ENCODE measurements around the gene AFDN. TPM values are rescaled to one million over a fixed set of nuclear protein-coding genes. Genes with fewer than 3 reads are reported as not detected.

The AFDN gene
- total and polyA plus RNA-seq, 8 donors = 137 to 422 (median 284) TPM

GRCh38 chr6:167949121-167949684 is 122.5 kb downstream of the AFDN start:
- DNase-seq (no peak), ATAC-seq (no peak)
- Histone ChIP-seq H3K9me3 (no peaks in the 10 kb centered on the region), H3K4me1 (no peaks in the 10 kb centered on the region), H3K27me3 (no peaks in the 10 kb centered on the region), H3K27ac (no peak overlapping the region), H3K4me3 (no peak overlapping the region), H3K36me3 (peaks cover 0 to 81% of the 10 kb centered on the region in 2 donors)
- intact Hi-C loops (cut with DNase I) = no loop called here
- no peak for TF ChIP-seq CTCF (IDR thresholded peaks at IDR 0.05)

GRCh38 chr6:167951781-167952511 is 125.2 kb downstream of the AFDN start:
- no peak overlapping the region for H3K27ac ChIP-seq
- DNase-seq (no peak), ATAC-seq (no peak)
- no peak overlapping the region for H3K4me3 ChIP-seq
- no peaks in the 10 kb centered on the region for H3K27me3 ChIP-seq
- no peaks in the 10 kb centered on the region for H3K9me3 ChIP-seq
- intact Hi-C loops (cut with DNase I) = no loop called here
- H3K36me3 ChIP-seq = peaks cover 0 to 58% of the 10 kb centered on the region in 2 donors
- no peak for TF ChIP-seq CTCF (IDR thresholded peaks at IDR 0.05)
- H3K4me1 ChIP-seq = no peaks in the 10 kb centered on the region

- no peaks in the 10 kb centered on the region for H3K27me3 ChIP-seq
- H3K27ac ChIP-seq = no peak overlapping the region
- no peaks in the 10 kb centered on the region for H3K9me3 ChIP-seq
- no peak for DNase-seq
- no peak for ATAC-seq
- H3K36me3 ChIP-seq = peaks cover 0 to 53% of the 10 kb centered on the region in 2 donors
- no peak for TF ChIP-seq CTCF (IDR thresholded peaks at IDR 0.05)
- H3K4me3 ChIP-seq = no peak overlapping the region
- H3K4me1 ChIP-seq = no peaks in the 10 kb centered on the region
- intact Hi-C loops (cut with DNase I) = no loop called here
Measured at GRCh38 chr6:167952512-167952859, 125.8 kb downstream of the AFDN start.

GRCh38 chr6:167953551-167953950 is 126.8 kb downstream of the AFDN start:
- Histone ChIP-seq H3K4me1 (no peaks in the 10 kb centered on the region), H3K9me3 (no peaks in the 10 kb centered on the region), H3K4me3 (no peak overlapping the region), H3K36me3 (peaks cover 0 to 42% of the 10 kb centered on the region in 2 donors), H3K27ac (no peak overlapping the region), H3K27me3 (no peaks in the 10 kb centered on the region)
- ATAC-seq = no peak
- TF ChIP-seq CTCF (IDR thresholded peaks at IDR 0.05) = no peak
- DNase-seq = no peak
- intact Hi-C loops (cut with DNase I) = no loop called here

- Histone ChIP-seq H3K4me3 (no peak overlapping the region), H3K27me3 (no peaks in the 10 kb centered on the region), H3K27ac (no peak overlapping the region), H3K36me3 (peaks cover 0 to 36% of the 10 kb centered on the region in 2 donors), H3K4me1 (no peaks in the 10 kb centered on the region), H3K9me3 (no peaks in the 10 kb centered on the region)
- no peak for ATAC-seq
- intact Hi-C loops (cut with DNase I) = no loop called here
- no peak for DNase-seq
- no peak for TF ChIP-seq CTCF (IDR thresholded peaks at IDR 0.05)
Measured at GRCh38 chr6:167954151-167954550, 127.4 kb downstream of the AFDN start.
